Measurements from ENCODE around the gene KLF1.

The KLF1 gene

DNA sequence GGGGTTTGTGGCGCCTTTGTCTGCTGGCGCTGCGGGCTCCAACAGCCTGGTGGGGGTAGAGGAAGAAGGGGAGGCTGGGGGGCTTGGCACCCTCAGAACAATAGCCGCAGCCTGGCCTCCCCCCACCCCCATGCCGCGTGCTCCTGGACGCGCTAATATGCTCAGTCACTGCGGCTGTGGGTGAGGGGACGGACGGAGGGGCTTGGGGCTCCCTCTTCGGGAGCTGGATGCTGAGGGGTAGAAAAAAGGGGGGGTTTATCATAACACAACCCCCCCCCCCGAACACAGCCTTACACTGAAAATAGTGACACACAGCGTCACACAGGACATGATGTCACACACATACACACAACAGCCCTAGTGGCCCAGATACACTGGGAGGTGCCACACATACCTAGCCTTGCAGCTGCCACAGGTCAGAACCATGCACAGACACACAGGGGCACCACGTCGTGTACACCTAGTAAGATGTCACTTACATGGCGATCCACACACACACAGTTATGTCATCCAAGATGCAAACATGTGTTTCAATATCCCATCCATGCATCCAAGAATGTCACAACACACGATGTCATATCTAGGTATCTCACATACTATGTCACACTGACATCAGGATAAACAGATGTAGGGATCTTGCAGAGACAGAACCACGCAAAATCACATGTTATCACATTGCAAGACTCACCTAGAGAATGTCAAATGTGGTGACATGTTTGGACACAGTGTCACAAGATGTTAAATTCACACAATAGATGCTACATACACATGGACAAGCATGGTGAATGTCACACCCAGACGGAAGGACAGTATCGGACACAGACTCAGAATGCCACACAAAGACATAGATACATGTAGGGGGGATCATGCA is 47.9 kb downstream of the KLF1 start:
- H2BK12ac ChIP-seq (ENCODE audit: low read length): no peak overlapping the region
- H4K12ac ChIP-seq (ENCODE audit: low read depth, low read length): no peak overlapping the region
- H3K14ac ChIP-seq (ENCODE audit: low read length): no peak overlapping the region
- peaks cover 26% of the 10 kb centered on the region for H3K27me3 ChIP-seq (ENCODE audit: insufficient read depth, low read length)
- DNase-seq: no peak
- no peak overlapping the region for H3K27ac ChIP-seq (ENCODE audit: low read depth, low read length)
- WGBS (ENCODE audit: extremely low coverage, insufficient coverage, insufficient read length): no CpG with 5 or more reads among the region's 21 CpGs
- H3K79me2 ChIP-seq (ENCODE audit: control insufficient read depth, insufficient read depth, low read length, poor library complexity): no peaks in the 10 kb centered on the region
- no peak overlapping the region for H4K91ac ChIP-seq (ENCODE audit: low read depth, low read length)
- no peak overlapping the region for H4K8ac ChIP-seq (ENCODE audit: low read depth, low read length)
- H3K79me1 ChIP-seq (ENCODE audit: low read length): no peaks in the 10 kb centered on the region
- no peak overlapping the region for H3K23ac ChIP-seq (ENCODE audit: low read length)
- no peak overlapping the region for H3K4me3 ChIP-seq (ENCODE audit: low read depth, low read length)
- no peak overlapping the region for H3K4ac ChIP-seq (ENCODE audit: low read depth, low read length)
- no peak overlapping the region for H2AFZ ChIP-seq (ENCODE audit: insufficient read depth, low read length, poor library complexity)
- no peak overlapping the region for H2BK120ac ChIP-seq (ENCODE audit: insufficient read depth, low read length, poor library complexity)
- no peaks in the 10 kb centered on the region for H3K36me3 ChIP-seq (ENCODE audit: control insufficient read depth in 1 of 2, insufficient read depth in 2 of 2, low read length in 2 of 2)
- H3K4me1 ChIP-seq (ENCODE audit: control insufficient read depth in 1 of 2, insufficient read depth in 2 of 2, low read length in 2 of 2): peaks cover 6 to 17% of the 10 kb centered on the region in 2 experiments
- H3K4me2 ChIP-seq (ENCODE audit: low read length): peak overlapping the region; percentile 71
- H3K9me3 ChIP-seq (ENCODE audit: insufficient read depth, low read depth, low read length): peaks cover 10% of the 10 kb centered on the region
- H3K9ac ChIP-seq (ENCODE audit: low read length): no peak overlapping the region
- no peak overlapping the region for H2AK5ac ChIP-seq (ENCODE audit: low read length)
- no peak overlapping the region for H3K18ac ChIP-seq (ENCODE audit: low read length)
- H2BK5ac ChIP-seq (ENCODE audit: low read depth, low read length, poor library complexity): no peak overlapping the region

DNA sequence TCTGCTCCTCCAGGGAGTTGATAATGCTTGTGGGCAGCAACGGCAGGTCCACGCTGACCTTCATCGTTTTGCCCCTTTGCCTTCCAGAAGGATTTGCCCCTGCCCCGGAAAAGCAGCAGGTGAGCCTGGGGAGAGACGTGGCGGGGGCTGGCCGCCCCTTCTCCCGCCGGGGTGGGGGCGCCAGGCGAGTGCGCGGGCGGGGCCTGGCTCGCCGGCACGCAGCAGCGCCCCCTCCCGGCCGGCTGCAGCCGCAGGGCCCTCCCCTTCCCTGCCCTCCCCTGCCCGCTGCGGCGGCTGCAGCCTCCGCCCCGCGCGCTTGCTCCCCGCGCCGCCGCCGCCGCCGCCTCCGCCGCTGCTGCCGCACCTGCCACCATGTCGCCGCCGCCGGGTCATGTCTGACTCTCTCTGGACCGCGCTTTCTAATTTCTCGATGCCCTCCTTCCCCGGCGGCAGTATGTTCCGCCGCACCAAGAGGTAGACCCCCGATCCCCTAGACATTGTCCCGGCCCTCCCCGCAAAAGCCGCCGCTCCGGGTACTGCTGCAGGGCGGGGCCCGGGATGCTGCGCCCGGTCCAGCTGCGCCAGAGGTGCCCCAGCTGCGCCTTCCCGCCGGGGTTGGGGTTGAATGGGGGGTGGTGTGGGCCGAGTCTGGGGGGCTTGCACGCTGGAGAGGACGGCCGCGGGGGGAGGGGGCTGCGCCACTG is 48.7 kb downstream of the KLF1 start, which contains the start of gene MAST1:
Gene MAST1 (plus strand): TSS at position 334 of the 704 bp plus-strand sequence. CDS start 58 bp downstream, at position 392.
- WGBS (ENCODE audit: extremely low coverage, insufficient coverage, insufficient read length): no CpG with 5 or more reads among the region's 69 CpGs

DNA sequence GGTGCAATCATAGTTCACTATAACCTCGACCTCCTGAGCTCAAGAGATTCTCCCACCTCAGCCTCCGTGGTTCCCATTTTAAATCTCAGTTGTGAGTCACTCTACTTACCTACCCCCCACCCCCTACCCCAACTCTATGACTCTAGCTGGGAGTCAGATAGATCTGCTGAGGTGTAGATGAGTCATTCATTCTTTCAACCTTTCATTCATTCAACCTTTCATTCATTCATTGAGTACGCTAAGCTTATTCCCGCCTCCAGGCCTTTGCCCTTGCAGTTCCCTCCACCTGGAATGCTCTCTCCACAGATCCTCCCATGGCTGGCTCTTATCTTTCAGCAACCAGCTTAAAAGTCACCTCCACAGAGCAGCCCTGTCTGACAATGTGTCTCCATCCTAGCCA is 49.8 kb downstream of the KLF1 start:
- no peak overlapping the region for H3K4ac ChIP-seq (ENCODE audit: low read depth, low read length)
- no peak overlapping the region for H2BK12ac ChIP-seq (ENCODE audit: low read length)
- H3K4me2 ChIP-seq (ENCODE audit: low read length): no peak overlapping the region
- H3K27me3 ChIP-seq (ENCODE audit: insufficient read depth, low read length): peaks cover 30% of the 10 kb centered on the region
- no peak overlapping the region for H3K14ac ChIP-seq (ENCODE audit: low read length)
- H2AFZ ChIP-seq (ENCODE audit: insufficient read depth, low read length, poor library complexity): no peak overlapping the region
- peaks cover 7 to 21% of the 10 kb centered on the region in 2 experiments for H3K4me1 ChIP-seq (ENCODE audit: control insufficient read depth in 1 of 2, insufficient read depth in 2 of 2, low read length in 2 of 2)
- H3K9me3 ChIP-seq (ENCODE audit: insufficient read depth, low read depth, low read length): peaks cover 10% of the 10 kb centered on the region
- H2AK5ac ChIP-seq (ENCODE audit: low read length): no peak overlapping the region
- no peak overlapping the region for H3K27ac ChIP-seq (ENCODE audit: low read depth, low read length)
- no peak overlapping the region for H3K9ac ChIP-seq (ENCODE audit: low read length)
- H2BK5ac ChIP-seq (ENCODE audit: low read depth, low read length, poor library complexity): no peak overlapping the region
- DNase-seq: no peak
- WGBS (ENCODE audit: extremely low coverage, insufficient coverage, insufficient read length): no CpG with 5 or more reads among the region's 4 CpGs
- no peaks in the 10 kb centered on the region for H3K79me1 ChIP-seq (ENCODE audit: low read length)
- H2BK120ac ChIP-seq (ENCODE audit: insufficient read depth, low read length, poor library complexity): no peak overlapping the region
- H4K91ac ChIP-seq (ENCODE audit: low read depth, low read length): no peak overlapping the region
- no peak overlapping the region for H4K12ac ChIP-seq (ENCODE audit: low read depth, low read length)
- no peaks in the 10 kb centered on the region for H3K36me3 ChIP-seq (ENCODE audit: control insufficient read depth in 1 of 2, insufficient read depth in 2 of 2, low read length in 2 of 2)
- no peak overlapping the region for H4K8ac ChIP-seq (ENCODE audit: low read depth, low read length)
- H3K18ac ChIP-seq (ENCODE audit: low read length): no peak overlapping the region
- H3K4me3 ChIP-seq (ENCODE audit: low read depth, low read length): no peak overlapping the region
- no peaks in the 10 kb centered on the region for H3K79me2 ChIP-seq (ENCODE audit: control insufficient read depth, insufficient read depth, low read length, poor library complexity)
- H3K23ac ChIP-seq (ENCODE audit: low read length): no peak overlapping the region

More for the DNA sequence above, 48.7 kb downstream of the KLF1 start, which contains the start of gene MAST1:
- Histone ChIP-seq H2AFZ (ENCODE audit: insufficient read depth, low read length, poor library complexity) (peak within 1 kb of the TSS; percentile 30), H3K36me3 (ENCODE audit: control insufficient read depth in 1 of 2, insufficient read depth in 2 of 2, low read length in 2 of 2) (no peaks in the 10 kb centered on the region), H3K27me3 (ENCODE audit: insufficient read depth, low read length) (peaks cover 30% of the 10 kb centered on the region), H2BK5ac (ENCODE audit: low read depth, low read length, poor library complexity) (no peak within 1 kb of the TSS), H2AK5ac (ENCODE audit: low read length) (no peak within 1 kb of the TSS), H3K27ac (ENCODE audit: low read depth, low read length) (no peak within 1 kb of the TSS), H4K91ac (ENCODE audit: low read depth, low read length) (no peak within 1 kb of the TSS), H3K9ac (ENCODE audit: low read length) (no peak within 1 kb of the TSS), H3K4me2 (ENCODE audit: low read length) (peak within 1 kb of the TSS; percentile 71), H4K8ac (ENCODE audit: low read depth, low read length) (no peak within 1 kb of the TSS), H3K4ac (ENCODE audit: low read depth, low read length) (no peak within 1 kb of the TSS), H3K23ac (ENCODE audit: low read length) (no peak within 1 kb of the TSS), H3K4me3 (ENCODE audit: low read depth, low read length) (peak within 1 kb of the TSS; percentile 53), H2BK12ac (ENCODE audit: low read length) (no peak within 1 kb of the TSS), H3K9me3 (ENCODE audit: insufficient read depth, low read depth, low read length) (peaks cover 10% of the 10 kb centered on the region), H3K4me1 (ENCODE audit: control insufficient read depth in 1 of 2, insufficient read depth in 2 of 2, low read length in 2 of 2) (peaks cover 7 to 21% of the 10 kb centered on the region in 2 experiments), H2BK120ac (ENCODE audit: insufficient read depth, low read length, poor library complexity) (no peak within 1 kb of the TSS), H3K18ac (ENCODE audit: low read length) (no peak within 1 kb of the TSS), H3K14ac (ENCODE audit: low read length) (no peak within 1 kb of the TSS), H3K79me1 (ENCODE audit: low read length) (no peaks in the 10 kb centered on the region), H3K79me2 (ENCODE audit: control insufficient read depth, insufficient read depth, low read length, poor library complexity) (no peaks in the 10 kb centered on the region), H4K12ac (ENCODE audit: low read depth, low read length) (no peak within 1 kb of the TSS)
- peak in 1 of 2 donors; percentile 39 for DNase-seq

DNA sequence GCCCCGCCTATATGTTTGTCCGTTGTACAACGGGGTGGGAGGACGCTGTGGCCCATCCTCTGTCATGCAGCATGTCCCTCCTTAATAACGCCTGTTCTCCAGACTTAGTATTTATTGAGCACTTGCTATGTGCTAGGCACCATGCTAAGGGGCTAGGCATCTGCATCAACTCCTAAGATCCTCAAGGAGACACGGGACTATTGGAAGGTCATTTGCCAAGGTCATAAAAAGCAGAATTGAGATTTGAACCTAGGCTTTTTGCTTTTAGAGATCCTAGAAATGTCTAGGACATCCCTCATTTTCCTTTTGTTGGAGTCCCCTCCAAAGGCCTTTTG is 50.5 kb downstream of the KLF1 start:
- H3K4me1 ChIP-seq (ENCODE audit: control insufficient read depth in 1 of 2, insufficient read depth in 2 of 2, low read length in 2 of 2): peaks cover 7 to 21% of the 10 kb centered on the region in 2 experiments

More for the DNA sequence above, 50.5 kb downstream of the KLF1 start:
- no peak overlapping the region for H2BK5ac ChIP-seq (ENCODE audit: low read depth, low read length, poor library complexity)
- no peaks in the 10 kb centered on the region for H3K79me1 ChIP-seq (ENCODE audit: low read length)
- no peak overlapping the region for H4K91ac ChIP-seq (ENCODE audit: low read depth, low read length)
- no peak for DNase-seq
- H3K4me3 ChIP-seq (ENCODE audit: low read depth, low read length): no peak overlapping the region
- H3K36me3 ChIP-seq (ENCODE audit: control insufficient read depth in 1 of 2, insufficient read depth in 2 of 2, low read length in 2 of 2): no peaks in the 10 kb centered on the region
- H3K4ac ChIP-seq (ENCODE audit: low read depth, low read length): no peak overlapping the region
- no peak overlapping the region for H2AFZ ChIP-seq (ENCODE audit: insufficient read depth, low read length, poor library complexity)
- no peak overlapping the region for H3K14ac ChIP-seq (ENCODE audit: low read length)
- peaks cover 30% of the 10 kb centered on the region for H3K27me3 ChIP-seq (ENCODE audit: insufficient read depth, low read length)
- no peaks in the 10 kb centered on the region for H3K79me2 ChIP-seq (ENCODE audit: control insufficient read depth, insufficient read depth, low read length, poor library complexity)
- H3K23ac ChIP-seq (ENCODE audit: low read length): no peak overlapping the region
- H3K9ac ChIP-seq (ENCODE audit: low read length): no peak overlapping the region
- H3K27ac ChIP-seq (ENCODE audit: low read depth, low read length): no peak overlapping the region
- no peak overlapping the region for H4K12ac ChIP-seq (ENCODE audit: low read depth, low read length)
- no peak overlapping the region for H3K18ac ChIP-seq (ENCODE audit: low read length)
- no peak overlapping the region for H2AK5ac ChIP-seq (ENCODE audit: low read length)
- H3K4me2 ChIP-seq (ENCODE audit: low read length): no peak overlapping the region
- no peak overlapping the region for H4K8ac ChIP-seq (ENCODE audit: low read depth, low read length)
- H2BK12ac ChIP-seq (ENCODE audit: low read length): no peak overlapping the region
- peaks cover 10% of the 10 kb centered on the region for H3K9me3 ChIP-seq (ENCODE audit: insufficient read depth, low read depth, low read length)
- no peak overlapping the region for H2BK120ac ChIP-seq (ENCODE audit: insufficient read depth, low read length, poor library complexity)
- no CpG with 5 or more reads among the region's 6 CpGs for WGBS (ENCODE audit: extremely low coverage, insufficient coverage, insufficient read length)
